Measurements from ENCODE around the gene NDUFS3.

The NDUFS3 gene

DNA sequence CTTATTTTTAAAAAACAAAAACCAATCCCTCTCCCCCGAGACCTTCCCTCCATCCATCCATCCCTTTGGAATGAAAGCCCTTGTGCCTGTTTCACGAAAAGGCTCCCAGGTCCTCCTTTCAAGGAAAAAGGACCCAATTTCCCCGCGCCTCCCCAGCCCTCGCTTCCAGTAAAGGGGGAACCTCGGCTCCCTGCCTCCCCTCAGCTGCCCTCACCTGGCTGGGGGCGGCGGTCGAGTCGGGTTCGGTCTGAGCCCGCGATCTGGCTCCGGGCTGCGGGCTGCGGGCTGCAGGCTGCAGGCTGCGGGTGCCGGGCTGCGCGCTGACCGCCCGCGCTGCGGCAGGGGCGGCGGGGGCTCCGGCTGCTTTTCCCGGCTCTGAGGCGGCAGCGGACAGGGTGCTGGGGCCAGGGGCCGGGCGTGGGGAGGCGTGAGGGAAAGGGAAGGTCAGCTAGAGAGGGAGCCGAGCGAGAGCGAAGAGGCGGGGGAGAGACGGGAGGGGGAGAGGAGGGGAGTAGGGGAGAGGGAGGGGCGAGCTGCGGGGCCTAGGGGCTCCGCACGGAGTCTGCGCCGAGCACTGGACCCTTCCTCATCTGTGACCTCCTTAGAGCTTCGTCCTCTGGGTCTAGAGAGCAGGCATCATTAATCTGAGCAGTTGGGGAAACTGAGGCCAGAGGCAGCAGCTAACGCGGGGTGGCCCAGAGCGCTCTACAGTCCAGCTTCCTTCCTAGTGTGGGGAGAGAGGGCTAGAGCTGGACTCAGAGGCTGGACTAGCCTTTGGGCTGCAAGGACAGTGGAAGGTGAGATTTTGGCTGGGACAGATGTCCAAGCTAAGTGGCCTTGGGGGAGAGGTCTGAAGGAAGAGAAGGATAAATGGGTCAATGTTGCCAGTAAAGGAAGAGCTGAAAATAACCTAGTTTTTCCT lies 15.3 kb downstream of the NDUFS3 start, which contains the start of gene C1QTNF4:
TSS of gene C1QTNF4 (minus strand) at position 478 of the 922 bp plus-strand sequence. CDS start 3,601 bp downstream, outside the sequence.
- ChIA-PET CTCF (interaction anchor here (0.8 to 5.1 kb wide), 4 partner anchors 8 to 27 kb away, joined by 3 to 17 read pairs (median 9); partner anchors contain the start of gene FAM180B), POLR2A (no interaction called here)
- TF ChIP-seq, protein P1, sequence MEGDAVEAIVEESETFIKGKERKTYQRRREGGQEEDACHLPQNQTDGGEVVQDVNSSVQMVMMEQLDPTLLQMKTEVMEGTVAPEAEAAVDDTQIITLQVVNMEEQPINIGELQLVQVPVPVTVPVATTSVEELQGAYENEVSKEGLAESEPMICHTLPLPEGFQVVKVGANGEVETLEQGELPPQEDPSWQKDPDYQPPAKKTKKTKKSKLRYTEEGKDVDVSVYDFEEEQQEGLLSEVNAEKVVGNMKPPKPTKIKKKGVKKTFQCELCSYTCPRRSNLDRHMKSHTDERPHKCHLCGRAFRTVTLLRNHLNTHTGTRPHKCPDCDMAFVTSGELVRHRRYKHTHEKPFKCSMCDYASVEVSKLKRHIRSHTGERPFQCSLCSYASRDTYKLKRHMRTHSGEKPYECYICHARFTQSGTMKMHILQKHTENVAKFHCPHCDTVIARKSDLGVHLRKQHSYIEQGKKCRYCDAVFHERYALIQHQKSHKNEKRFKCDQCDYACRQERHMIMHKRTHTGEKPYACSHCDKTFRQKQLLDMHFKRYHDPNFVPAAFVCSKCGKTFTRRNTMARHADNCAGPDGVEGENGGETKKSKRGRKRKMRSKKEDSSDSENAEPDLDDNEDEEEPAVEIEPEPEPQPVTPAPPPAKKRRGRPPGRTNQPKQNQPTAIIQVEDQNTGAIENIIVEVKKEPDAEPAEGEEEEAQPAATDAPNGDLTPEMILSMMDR (IDR thresholded peaks at IDR 0.05; ENCODE audit: control extremely low read depth, extremely low read depth, low read depth, missing control alignments), result no peak
- no peak for DNase-seq (ENCODE audit: extremely low spot score)

DNA sequence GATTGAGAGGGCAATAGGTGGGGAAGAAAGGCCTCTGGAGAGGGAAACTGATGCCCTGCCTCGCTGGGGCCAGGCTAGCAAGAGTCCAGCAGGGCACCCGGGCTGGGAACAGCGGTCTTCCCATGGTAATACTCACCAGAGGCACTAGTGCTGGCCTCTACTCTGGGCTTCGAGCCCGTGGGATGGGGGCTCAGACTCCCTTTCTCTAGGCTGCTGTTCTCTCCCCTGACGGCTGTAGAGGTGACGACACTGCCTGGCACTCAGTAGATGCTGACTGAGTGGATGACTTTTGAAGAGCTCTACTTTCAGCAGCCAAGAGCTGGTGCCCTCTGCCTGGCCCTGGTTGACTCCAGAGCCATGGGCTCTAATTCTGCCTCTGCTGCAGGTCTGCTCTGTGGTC lies 16.2 kb downstream of the NDUFS3 start:
- TF ChIP-seq, protein P1 (IDR thresholded peaks at IDR 0.05; ENCODE audit: control extremely low read depth, extremely low read depth, low read depth, missing control alignments), result no peak
- no peak for DNase-seq (ENCODE audit: extremely low spot score)
- POLR2A ChIA-PET, result interaction anchor here (0.9 kb wide), 1 partner anchor 10 kb away, joined by 3 read pairs; no protein-coding TSS in a partner anchor
- CTCF ChIA-PET, result interaction anchor here (1.9 to 5.1 kb wide), 3 partner anchors 9 to 12 kb away, joined by 4 to 17 read pairs (median 8); partner anchors contain the start of gene FAM180B

DNA sequence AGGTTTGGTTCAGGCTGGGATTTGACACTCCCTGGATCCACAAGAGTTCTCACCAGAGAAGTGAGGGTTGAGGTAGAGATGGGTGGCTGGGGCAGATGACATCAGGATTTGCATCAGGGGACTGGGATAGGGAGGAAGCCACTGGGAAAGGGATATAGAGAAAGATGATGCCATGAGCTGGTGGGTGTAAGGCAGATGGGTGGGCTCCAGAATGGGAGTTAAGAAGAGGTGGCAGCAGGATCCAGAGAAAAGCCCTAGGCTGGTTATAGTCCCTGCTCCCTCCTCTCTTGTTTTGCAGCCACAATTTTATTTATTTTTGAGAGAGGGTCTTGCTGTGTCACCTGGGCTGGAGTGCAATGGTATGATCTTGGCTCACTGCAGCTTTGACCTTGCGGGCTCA lies 17.1 kb downstream of the NDUFS3 start:
- ChIA-PET CTCF (interaction anchor here (1.9 to 5.1 kb wide), 3 partner anchors 10 to 12 kb away, joined by 4 to 17 read pairs (median 8); partner anchors contain the start of gene FAM180B), POLR2A (no interaction called here)
- TF ChIP-seq, protein P1 (IDR thresholded peaks at IDR 0.05; ENCODE audit: control extremely low read depth, extremely low read depth, low read depth, missing control alignments), result no peak
- no peak for DNase-seq (ENCODE audit: extremely low spot score)

DNA sequence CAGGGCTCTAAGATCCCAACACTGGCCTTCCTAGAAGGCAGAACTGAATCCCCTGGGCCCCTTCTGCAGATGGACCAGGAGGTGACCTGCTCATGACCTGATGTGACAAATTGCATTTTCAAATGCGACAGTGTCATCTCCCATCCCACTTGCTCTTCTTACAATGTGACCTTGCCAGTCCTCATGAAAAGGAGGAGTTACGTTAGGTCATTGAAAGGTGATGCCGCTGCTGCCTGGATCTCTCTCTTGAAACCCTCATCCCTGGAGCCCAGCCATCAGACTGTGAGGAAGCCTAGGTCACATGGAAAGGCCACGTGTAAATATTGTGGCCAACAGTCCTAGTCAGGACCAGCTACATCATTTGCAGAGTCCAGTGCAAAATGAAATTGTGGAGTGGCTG lies 21.0 kb downstream of the NDUFS3 start:
- POLR2A ChIA-PET, result no interaction called here
- DNase-seq (ENCODE audit: extremely low spot score), result no peak
- TF ChIP-seq, protein P1 (IDR thresholded peaks at IDR 0.05; ENCODE audit: control extremely low read depth, extremely low read depth, low read depth, missing control alignments), result no peak
- CTCF ChIA-PET, result interaction anchor here (1.5 kb wide), 1 partner anchor 21 kb away, joined by 3 read pairs; the partner anchor contains the start of genes KBTBD4 and NDUFS3

DNA sequence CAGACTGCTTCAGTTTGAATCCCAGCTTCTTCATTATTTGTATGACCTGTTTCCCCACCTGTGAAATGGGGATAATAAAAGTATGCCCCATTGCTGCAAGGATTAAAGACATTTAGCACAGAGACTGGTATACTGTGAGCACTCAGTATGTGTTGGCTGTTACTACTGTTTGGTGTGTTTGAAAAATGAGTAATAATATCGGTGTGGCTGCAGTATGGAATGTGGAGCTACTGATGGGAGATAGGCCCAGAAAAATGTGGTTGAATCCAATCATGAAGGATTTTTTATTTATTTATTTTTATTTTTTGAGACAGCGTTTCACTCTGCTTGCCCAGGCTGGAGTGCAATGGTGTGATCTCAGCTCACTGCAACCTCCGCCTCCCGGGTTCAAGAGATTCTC lies 24.4 kb downstream of the NDUFS3 start:
- ChIA-PET CTCF (interaction anchor here (1.4 kb wide), 1 partner anchor 13 kb away, joined by 3 read pairs; no protein-coding TSS in a partner anchor), POLR2A (no interaction called here)
- no peak for DNase-seq (ENCODE audit: extremely low spot score)
- TF ChIP-seq, protein P1 (IDR thresholded peaks at IDR 0.05; ENCODE audit: control extremely low read depth, extremely low read depth, low read depth, missing control alignments), result no peak

DNA sequence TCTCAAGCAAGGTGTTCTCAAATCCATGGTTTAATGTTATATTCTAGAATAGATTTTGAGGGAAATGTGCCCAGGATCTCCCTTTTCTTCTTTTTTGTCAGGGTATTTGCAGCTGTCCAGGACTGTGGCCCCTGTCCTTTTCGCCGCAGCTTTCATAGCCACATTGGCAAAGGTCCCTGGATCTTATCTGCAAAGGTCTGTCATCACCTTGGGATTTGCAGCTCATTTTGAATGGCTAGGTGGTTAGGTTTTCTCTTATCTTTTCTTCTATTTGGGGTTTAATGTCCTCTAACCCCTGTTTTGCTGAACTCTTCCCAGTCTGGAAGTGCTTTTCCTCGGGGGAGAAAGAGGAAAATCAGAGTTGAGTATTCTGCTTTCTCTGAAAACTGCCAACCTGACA lies 27.0 kb downstream of the NDUFS3 start:
- ChIA-PET POLR2A (no interaction called here), CTCF (interaction anchor here (1.0 to 3.0 kb wide), 2 partner anchors 9 to 13 kb away, joined by 3 to 17 read pairs; partner anchors contain the start of gene C1QTNF4)
- no peak for DNase-seq (ENCODE audit: extremely low spot score)
- TF ChIP-seq, protein P1 (IDR thresholded peaks at IDR 0.05; ENCODE audit: control extremely low read depth, extremely low read depth, low read depth, missing control alignments), result no peak

Measured in GM10248 (cell line).